Esophagus squamous epithelium (tissue), 5 donors: ENCODE measurements around the gene CANT1. TPM values are rescaled to one million over a fixed set of nuclear protein-coding genes. Genes with fewer than 3 reads are reported as not detected.
A peak's percentile ranks its signal among the peaks of the same experiment; 100 is the strongest.

Source experiments
- DNase-seq: peaks from one replicate; lab custom pipeline; 2025; lab: John Stamatoyannopoulos, UW
- H3K27ac ChIP-seq, 4 donors: fragments of 200-600 bp; sonication (generic); one replicate each; pipeline ENCODE4 v1.5.1; 2016 to 2019; ENCODE audit warnings: mild to moderate bottlenecking in 1 of 4
- H3K27me3 ChIP-seq, 4 donors: fragments of 200-600 bp; sonication (generic); 1 replicate in 3 of 4; 2 replicates in 1 of 4; pipeline versions ENCODE4 v1.5.1 to v1.6.0; 2017 to 2021; ENCODE audit warnings: antibody characterized with exemption in 1 of 4
- H3K36me3 ChIP-seq, 3 donors: fragments of 200-600 bp; sonication (generic); one replicate each; pipeline ENCODE4 v1.5.1; 2016 to 2019
- H3K4me1 ChIP-seq, 3 donors: fragments of 200-600 bp; sonication (generic); one replicate each; pipeline ENCODE4 v1.5.1; 2017 to 2019
- H3K4me3 ChIP-seq, 4 donors: fragments of 200-600 bp; sonication (generic); 1 replicate in 3 of 4; 2 replicates in 1 of 4; pipeline ENCODE4 v1.5.1; 2016 to 2019; ENCODE audit warnings: mild to moderate bottlenecking in 2 of 4, moderate library complexity in 1 of 4
- H3K9me3 ChIP-seq, 3 donors: fragments of 200-600 bp; sonication (generic); one replicate each; pipeline ENCODE4 v1.5.1; 2016 to 2019
- CTCF ChIP-seq, 6 experiments: fragments of 450-650 bp in 4 of 6; fragments of 200-600 bp in 2 of 6; sonication (generic) in 2 of 6; IDR thresholded peaks; one replicate each; pipeline ENCODE4 v1.5.1; 2016 to 2019; ENCODE audit warnings: antibody characterized with exemption in 6 of 6, mild to moderate bottlenecking in 4 of 6, moderate library complexity in 4 of 6
- POLR2A ChIP-seq, 4 donors: fragments of 450-650 bp; IDR thresholded peaks; one replicate each; pipeline ENCODE4 v1.6.1; 2017; ENCODE audit warnings: antibody characterized with exemption in 4 of 4, mild to moderate bottlenecking in 4 of 4, moderate library complexity in 3 of 4
- WGBS, 2 donors: methylation state at CpG; one replicate each; pipeline ENCODE4 v1.1.5; 2018; 5-methylcytosine and 5-hydroxymethylcytosine counted together
- intact Hi-C: fragments of 100-400 bp; cut with DNase I; formaldehyde crosslinking; loops from one replicate; pipeline ENCODE4 v1.15.0; 2022
- total RNA-seq, 4 donors: library from RNA; depleted of rRNA; stranded (reverse); fragments of >200 nt; gene quantifications; one replicate each; pipeline ENCODE4 v1.1.0, GENCODE V29; 2016
- donor health status: DM: yes; HTN: yes; CAD: no.

Gene CANT1
- total RNA-seq, 4 donors from 2014 or later = 36.2 to 58.8 (median 38.3) TPM

- H3K27ac ChIP-seq = peak overlapping the region in 3 of 4 donors; percentile 26 to 51 (median 40)
- DNase-seq = no peak
Observed at GRCh38 chr17:79046197-79046915, 36.8 kb upstream of the CANT1 start.

GRCh38 chr17:79045842-79046196, 36.3 kb upstream of the CANT1 start:
- TF ChIP-seq CTCF (IDR thresholded peaks at IDR 0.05) (peak; percentile 68 to 92 (median 88)), POLR2A (IDR thresholded peaks at IDR 0.05) (no peak)
- Histone ChIP-seq H3K4me1 (peaks cover 0 to 39% (median 3%) of the 10 kb centered on the region in 3 donors), H3K27ac (no peak overlapping the region), H3K4me3 (no peak overlapping the region), H3K36me3 (peaks cover 0 to 9% (median 0%) of the 10 kb centered on the region in 3 donors), H3K27me3 (peaks cover 0 to 36% (median 0%) of the 10 kb centered on the region in 4 donors), H3K9me3 (no peaks in the 10 kb centered on the region)
- DNase-seq = no peak
- intact Hi-C loops = no loop called here
- WGBS, 2 donors = 3 to 5% methylated on average over 6 to 11 of the region's 11 CpGs

More at GRCh38 chr17:79046197-79046915, 36.8 kb upstream of the CANT1 start:
- peaks cover 0 to 9% (median 0%) of the 10 kb centered on the region in 3 donors for H3K36me3 ChIP-seq
- no peaks in the 10 kb centered on the region for H3K9me3 ChIP-seq
- H3K4me1 ChIP-seq = peaks cover 0 to 39% (median 3%) of the 10 kb centered on the region in 3 donors
- peaks cover 0 to 36% (median 0%) of the 10 kb centered on the region in 4 donors for H3K27me3 ChIP-seq
- H3K4me3 ChIP-seq = no peak overlapping the region
- TF ChIP-seq POLR2A (IDR thresholded peaks at IDR 0.05) = no peak
- TF ChIP-seq CTCF (IDR thresholded peaks at IDR 0.05) = no peak
- intact Hi-C loops = no loop called here
- WGBS, 2 donors = 53 to 60% methylated on average over 8 to 10 of the region's 25 CpGs

- intact Hi-C loops = no loop called here
- Histone ChIP-seq H3K27ac (no peak overlapping the region), H3K9me3 (no peaks in the 10 kb centered on the region), H3K4me1 (peaks cover 0 to 39% (median 3%) of the 10 kb centered on the region in 3 donors), H3K4me3 (no peak overlapping the region), H3K36me3 (peaks cover 0 to 9% (median 0%) of the 10 kb centered on the region in 3 donors), H3K27me3 (peaks cover 0 to 35% (median 0%) of the 10 kb centered on the region in 4 donors)
- no peak for DNase-seq
- TF ChIP-seq CTCF (IDR thresholded peaks at IDR 0.05) = no peak
- 69 to 75% methylated on average over 14 of the region's 15 CpGs for WGBS, 2 donors
Observed at GRCh38 chr17:79045001-79045729, 35.6 kb upstream of the CANT1 start.

GRCh38 chr17:79044462-79044861, 34.9 kb upstream of the CANT1 start:
- Histone ChIP-seq H3K27me3 (peaks cover 0 to 29% (median 0%) of the 10 kb centered on the region in 4 donors), H3K9me3 (no peaks in the 10 kb centered on the region), H3K4me3 (no peak overlapping the region), H3K27ac (no peak overlapping the region), H3K36me3 (peaks cover 0 to 9% (median 0%) of the 10 kb centered on the region in 3 donors), H3K4me1 (peaks cover 0 to 39% (median 3%) of the 10 kb centered on the region in 3 donors)
- DNase-seq = no peak
- WGBS, 2 donors = 60 to 84% methylated on average over 1 to 11 of the region's 11 CpGs
- no peak for TF ChIP-seq CTCF (IDR thresholded peaks at IDR 0.05)
- TF ChIP-seq POLR2A (IDR thresholded peaks at IDR 0.05) = no peak
- intact Hi-C loops = no loop called here

- Histone ChIP-seq H3K27me3 (peaks cover 0 to 24% (median 0%) of the 10 kb centered on the region in 4 donors), H3K4me3 (no peak overlapping the region), H3K9me3 (no peaks in the 10 kb centered on the region), H3K4me1 (peaks cover 0 to 42% (median 5%) of the 10 kb centered on the region in 3 donors), H3K27ac (no peak overlapping the region), H3K36me3 (peaks cover 0 to 9% (median 0%) of the 10 kb centered on the region in 3 donors)
- intact Hi-C loops = no loop called here
- DNase-seq = no peak
- WGBS, 2 donors = 79% methylated on average over 3 of the region's 12 CpGs; no CpG with 5 or more reads in 1 of the 2 donors
- TF ChIP-seq CTCF (IDR thresholded peaks at IDR 0.05) = no peak
- TF ChIP-seq POLR2A (IDR thresholded peaks at IDR 0.05) = no peak
Observed at GRCh38 chr17:79043931-79044320, 34.4 kb upstream of the CANT1 start.
